ENCODE results near the gene NEURL2. TPM values are rescaled to one million over a fixed set of nuclear protein-coding genes. Genes with fewer than 3 reads are reported as not detected.
"Not testable (repeated sequence)": the region's sequence is repeated elsewhere in the genome, so short reads cannot be mapped to it uniquely, and the experiment has no call there.

Gene NEURL2
- total RNA-seq, 2 experiments from 2014 or later, result 0.91 to 1.9 TPM

- H3K27ac Mint-ChIP-seq; H3K4me1 Mint-ChIP-seq; CTCF ChIA-PET; H3K4me3 Mint-ChIP-seq; H3K27me3 Mint-ChIP-seq; ATAC-seq; DNase-seq; H3K9me3 Mint-ChIP-seq (ENCODE audit: low read depth); H3K36me3 Mint-ChIP-seq: not testable (repeated sequence)
Measured at GRCh38 chr20:45901332-45901731, 10.3 kb upstream of the NEURL2 start.

- CTCF ChIA-PET, result interaction anchor here (0.7 to 1.4 kb wide), 2 partner anchors 9 to 499 kb away, joined by 5 read pairs; partner anchors contain the start of genes CTSA and NEURL2
- ATAC-seq (no peak), DNase-seq (no peak)
- Mint-ChIP-seq H3K4me1 (peaks cover 6% of the 10 kb centered on the region), H3K27me3 (no peaks in the 10 kb centered on the region), H3K9me3 (ENCODE audit: low read depth) (no peaks in the 10 kb centered on the region), H3K27ac (no peak overlapping the region), H3K4me3 (no peak overlapping the region), H3K36me3 (peaks cover 3% of the 10 kb centered on the region)
Measured at GRCh38 chr20:45899046-45899835, 8.2 kb upstream of the NEURL2 start.

GRCh38 chr20:45898285-45898684 lies 7.3 kb upstream of the NEURL2 start:
- Mint-ChIP-seq H3K4me1 (peaks cover 15% of the 10 kb centered on the region), H3K4me3 (no peak overlapping the region), H3K36me3 (peaks cover 3% of the 10 kb centered on the region), H3K27ac (no peak overlapping the region), H3K9me3 (ENCODE audit: low read depth) (no peaks in the 10 kb centered on the region), H3K27me3 (no peaks in the 10 kb centered on the region)
- ATAC-seq (no peak), DNase-seq (no peak)
- CTCF ChIA-PET, result no interaction called here

- no peak overlapping the region for H3K27ac Mint-ChIP-seq
- DNase-seq (no peak), ATAC-seq (no peak)
- no peaks in the 10 kb centered on the region for H3K27me3 Mint-ChIP-seq
- H3K9me3 Mint-ChIP-seq (ENCODE audit: low read depth), result no peaks in the 10 kb centered on the region
- peaks cover 21% of the 10 kb centered on the region for H3K4me1 Mint-ChIP-seq
- no peak overlapping the region for H3K4me3 Mint-ChIP-seq
- peaks cover 4% of the 10 kb centered on the region for H3K36me3 Mint-ChIP-seq
- CTCF ChIA-PET, result no interaction called here
Measured at GRCh38 chr20:45897692-45898091, 6.7 kb upstream of the NEURL2 start.

GRCh38 chr20:45897289-45897688 lies 6.3 kb upstream of the NEURL2 start:
- DNase-seq, result no peak
- H3K4me3 Mint-ChIP-seq, result no peak overlapping the region
- CTCF ChIA-PET, result no interaction called here
- no peaks in the 10 kb centered on the region for H3K27me3 Mint-ChIP-seq
- no peak overlapping the region for H3K27ac Mint-ChIP-seq
- H3K9me3 Mint-ChIP-seq (ENCODE audit: low read depth), result no peaks in the 10 kb centered on the region
- ATAC-seq, result no peak
- peaks cover 25% of the 10 kb centered on the region for H3K4me1 Mint-ChIP-seq
- H3K36me3 Mint-ChIP-seq, result peaks cover 4% of the 10 kb centered on the region

GRCh38 chr20:45896641-45897161 lies 5.7 kb upstream of the NEURL2 start:
- Mint-ChIP-seq H3K27ac (no peak overlapping the region), H3K9me3 (ENCODE audit: low read depth) (no peaks in the 10 kb centered on the region), H3K36me3 (peaks cover 4% of the 10 kb centered on the region), H3K4me3 (no peak overlapping the region), H3K27me3 (no peaks in the 10 kb centered on the region), H3K4me1 (peaks cover 29% of the 10 kb centered on the region)
- CTCF ChIA-PET, result no interaction called here
- ATAC-seq, result no peak
- DNase-seq, result no peak

GRCh38 chr20:45894797-45895196 lies 3.8 kb upstream of the NEURL2 start:
- no peaks in the 10 kb centered on the region for H3K27me3 Mint-ChIP-seq
- CTCF ChIA-PET, result interaction anchor here (0.7 to 0.8 kb wide), 2 partner anchors 14 to 96 kb away, joined by 3 to 4 read pairs; partner anchors contain the start of gene ZSWIM1
- DNase-seq (no peak), ATAC-seq (no peak)
- H3K9me3 Mint-ChIP-seq (ENCODE audit: low read depth), result no peaks in the 10 kb centered on the region
- H3K4me3 Mint-ChIP-seq, result no peak overlapping the region
- H3K4me1 Mint-ChIP-seq, result peaks cover 35% of the 10 kb centered on the region
- peaks cover 4% of the 10 kb centered on the region for H3K36me3 Mint-ChIP-seq
- H3K27ac Mint-ChIP-seq, result no peak overlapping the region

GRCh38 chr20:45893831-45894230 lies 2.8 kb upstream of the NEURL2 start:
- CTCF ChIA-PET, result interaction anchor here (1.2 to 3.3 kb wide), 2 partner anchors 13 to 40 kb away, joined by 3 to 8 read pairs; partner anchors contain the start of gene ZSWIM1

GRCh38 chr20:45892828-45893500 lies 2.0 kb upstream of the NEURL2 start:
- no peaks in the 10 kb centered on the region for H3K27me3 Mint-ChIP-seq
- CTCF ChIA-PET, result interaction anchor here (0.9 to 3.5 kb wide), 8 partner anchors 12 to 94 kb away, joined by 3 to 19 read pairs (median 3); partner anchors contain the start of gene ZSWIM1
- DNase-seq (peak; percentile 54), ATAC-seq (no peak)
- H3K4me3 Mint-ChIP-seq, result peak overlapping the region; percentile 84
- no peaks in the 10 kb centered on the region for H3K9me3 Mint-ChIP-seq (ENCODE audit: low read depth)
- H3K27ac Mint-ChIP-seq, result peak overlapping the region; percentile 66
- peaks cover 35% of the 10 kb centered on the region for H3K4me1 Mint-ChIP-seq
- H3K36me3 Mint-ChIP-seq, result peaks cover 4% of the 10 kb centered on the region

More at GRCh38 chr20:45893831-45894230, 2.8 kb upstream of the NEURL2 start:
- ATAC-seq (no peak), DNase-seq (no peak)
- Mint-ChIP-seq H3K9me3 (ENCODE audit: low read depth) (no peaks in the 10 kb centered on the region), H3K27ac (peak overlapping the region; percentile 22), H3K4me3 (no peak overlapping the region), H3K36me3 (peaks cover 4% of the 10 kb centered on the region), H3K4me1 (peaks cover 35% of the 10 kb centered on the region), H3K27me3 (no peaks in the 10 kb centered on the region)

- ATAC-seq (no peak), DNase-seq (no peak)
- Mint-ChIP-seq H3K9me3 (ENCODE audit: low read depth) (no peaks in the 10 kb centered on the region), H3K4me1 (peaks cover 35% of the 10 kb centered on the region), H3K27me3 (no peaks in the 10 kb centered on the region), H3K36me3 (peaks cover 4% of the 10 kb centered on the region), H3K4me3 (peak overlapping the region; percentile 84), H3K27ac (peak overlapping the region; percentile 57)
- CTCF ChIA-PET, result interaction anchor here (0.9 to 3.5 kb wide), 7 partner anchors 11 to 95 kb away, joined by 3 to 19 read pairs (median 3); partner anchors contain the start of gene ZSWIM1
Measured at GRCh38 chr20:45892049-45892825, 1.2 kb upstream of the NEURL2 start.

GRCh38 chr20:45890077-45890984 lies 677 bp downstream of the NEURL2 start:
- H3K4me3 Mint-ChIP-seq, result peak overlapping the region; percentile 84
- H3K9me3 Mint-ChIP-seq (ENCODE audit: low read depth), result no peaks in the 10 kb centered on the region
- H3K27ac Mint-ChIP-seq, result peak overlapping the region; percentile 56
- H3K36me3 Mint-ChIP-seq, result peaks cover 4% of the 10 kb centered on the region
- CTCF ChIA-PET, result interaction anchor here (0.7 to 3.5 kb wide), 17 partner anchors 9 to 124 kb away, joined by 3 to 19 read pairs (median 4); partner anchors contain the start of genes DNTTIP1, PCIF1, UBE2C and WFDC3
- H3K4me1 Mint-ChIP-seq, result peaks cover 37% of the 10 kb centered on the region
- DNase-seq, result peak; percentile 55
- H3K27me3 Mint-ChIP-seq, result no peaks in the 10 kb centered on the region
- peak; percentile 3 for ATAC-seq

GRCh38 chr20:45888681-45889080 lies 2.3 kb downstream of the NEURL2 start:
- Mint-ChIP-seq H3K4me1 (peaks cover 39% of the 10 kb centered on the region), H3K36me3 (peaks cover 4% of the 10 kb centered on the region), H3K27me3 (no peaks in the 10 kb centered on the region), H3K9me3 (ENCODE audit: low read depth) (no peaks in the 10 kb centered on the region), H3K4me3 (no peak overlapping the region), H3K27ac (no peak overlapping the region)
- ATAC-seq (no peak), DNase-seq (no peak)
- CTCF ChIA-PET, result interaction anchor here (1.5 to 2.1 kb wide), 3 partner anchors 8 to 61 kb away, joined by 3 to 8 read pairs (median 4); partner anchors contain the start of gene ZSWIM1

Data from activated CD8-positive, alpha-beta memory T cell treated with anti-CD3 and anti-CD28 coated beads, Interleukin-2, amount 10 ng/mL, durations not matched to agents 7 days and 5 days (primary cell).